PC-3 (cell line): ENCODE data around the gene ZNF574. TPM values are rescaled to one million over a fixed set of nuclear protein-coding genes. Genes with fewer than 3 reads are reported as not detected.
"Not testable (repeated sequence)": the region's sequence is repeated elsewhere in the genome, so short reads cannot be mapped to it uniquely, and the experiment has no call there.

ENCODE experiments used
- ATAC-seq: fragments of 200-7000 bp; cut with Tn5 transposase; 2 replicates; pipeline ENCODE4 v1.9.1; 2020; ENCODE audit warnings: mild to moderate bottlenecking, moderate library complexity
- BruUV-seq: library from RNA; stranded (reverse); fragments of 400-500 nt; replicated peaks from 2 replicates; lab custom pipeline; 2021; lab: Mats Ljungman, UMichigan
- CTCF ChIA-PET: fragments of 300-600 bp; sonication (Branson Sonifier 250); formaldehyde crosslinking; loops from one replicate; lab custom pipeline; 2022; ENCODE audit warnings: antibody characterized with exemption; lab: Charles Lee
- POLR2A ChIA-PET: fragments of 300-600 bp; sonication (Branson Sonifier 250); formaldehyde crosslinking; loops from one replicate; lab custom pipeline; 2022; ENCODE audit warnings: antibody characterized with exemption; ENCODE audit not compliant: unreplicated experiment; lab: Charles Lee
- DNase-seq: peaks from one replicate; pipeline ENCODE4 v3.0.0-alpha.2; 2015
- H2AFZ ChIP-seq: fragments of 300-600 bp; sonication (generic); 2 replicates; pipeline ENCODE4 v1.6.0; 2016; ENCODE audit warnings: antibody characterized with exemption, low read length
- H3F3A ChIP-seq: fragments of 300-600 bp; sonication (generic); one replicate; pipeline ENCODE4 v1.6.0; 2017; ENCODE audit warnings: antibody characterized with exemption, low read length, control low read depth, mild to moderate bottlenecking; ENCODE audit not compliant: unreplicated experiment
- H3K27ac ChIP-seq: fragments of 300-600 bp; sonication (generic); 2 replicates; pipeline ENCODE4 v1.5.1; 2016; ENCODE audit warnings: mild to moderate bottlenecking, low read length
- H3K27me3 ChIP-seq: fragments of 300-600 bp; sonication (generic); 2 replicates; pipeline ENCODE4 v1.6.1; 2016; ENCODE audit warnings: low read length, mixed read lengths
- H3K36me3 ChIP-seq: fragments of 300-600 bp; sonication (generic); 2 replicates; pipeline ENCODE4 v1.6.1; 2016; ENCODE audit warnings: low read depth, mixed run types, low read length, mixed read lengths
- H3K4me1 ChIP-seq: fragments of 300-600 bp; sonication (generic); 2 replicates; pipeline ENCODE4 v1.5.1; 2016; ENCODE audit warnings: low read length; ENCODE audit not compliant: insufficient read depth
- H3K4me2 ChIP-seq: fragments of 300-600 bp; sonication (generic); 2 replicates; pipeline ENCODE4 v1.6.0; 2016; ENCODE audit warnings: low read length
- H3K4me3 ChIP-seq: fragments of 300-600 bp; sonication (generic); 2 replicates; pipeline ENCODE4 v1.5.1; 2016; ENCODE audit warnings: mild to moderate bottlenecking, low read length, mixed read lengths
- H3K79me2 ChIP-seq: fragments of 300-600 bp; sonication (generic); 2 replicates; pipeline ENCODE4 v1.6.1; 2017; ENCODE audit warnings: low read length, mixed read lengths
- H3K9ac ChIP-seq: fragments of 300-600 bp; sonication (generic); 2 replicates; pipeline ENCODE4 v1.6.0; 2016; ENCODE audit warnings: mild to moderate bottlenecking, low read length
- H3K9me2 ChIP-seq: fragments of 300-600 bp; sonication (generic); replicated peaks from 2 replicates; pipeline ENCODE4 v1.6.1; 2016; ENCODE audit warnings: mixed run types, low read length, mixed read lengths
- H3K9me3 ChIP-seq: fragments of 300-600 bp; sonication (generic); 2 replicates; pipeline ENCODE4 v1.6.1; 2016; ENCODE audit warnings: low read length, mixed read lengths
- H4K20me1 ChIP-seq: fragments of 300-600 bp; sonication (generic); 2 replicates; pipeline ENCODE4 v1.6.1; 2016; ENCODE audit warnings: low read length, mixed read lengths
- EZH2 ChIP-seq: fragments of 300-600 bp; sonication (generic); IDR thresholded peaks from one replicate; pipeline ENCODE4 v1.6.1; 2017; ENCODE audit warnings: antibody characterized with exemption, mild to moderate bottlenecking, low read length; ENCODE audit not compliant: unreplicated experiment
- EZH2phosphoT487 ChIP-seq: fragments of 300-600 bp; sonication (generic); IDR thresholded peaks from 2 replicates; pipeline ENCODE4 v1.6.1; 2018; ENCODE audit warnings: mild to moderate bottlenecking, antibody characterized with exemption, low read length, borderline replicate concordance
- intact Hi-C: fragments of 100-400 bp; cut with micrococcal nuclease; formaldehyde crosslinking; loops from 2 replicates; pipeline ENCODE4 v1.9.0; 2023
- total RNA-seq: library from RNA; depleted of rRNA; stranded (reverse); fragments of >200 nt; gene quantifications from 2 replicates; pipeline ENCODE4 v1.2.3, GENCODE V29; 2014
- TF ChIP-seq, protein P1 (sequence below): fragments of 300-600 bp; sonication (generic); conservative IDR thresholded peaks from 2 replicates; pipeline ENCODE4 v1.5.1; 2017; ENCODE audit warnings: antibody characterized with exemption, low read depth, mild to moderate bottlenecking, low read length

Gene ZNF574
- total RNA-seq, 1 experiment from 2014 or later, result 14.4 TPM

DNA sequence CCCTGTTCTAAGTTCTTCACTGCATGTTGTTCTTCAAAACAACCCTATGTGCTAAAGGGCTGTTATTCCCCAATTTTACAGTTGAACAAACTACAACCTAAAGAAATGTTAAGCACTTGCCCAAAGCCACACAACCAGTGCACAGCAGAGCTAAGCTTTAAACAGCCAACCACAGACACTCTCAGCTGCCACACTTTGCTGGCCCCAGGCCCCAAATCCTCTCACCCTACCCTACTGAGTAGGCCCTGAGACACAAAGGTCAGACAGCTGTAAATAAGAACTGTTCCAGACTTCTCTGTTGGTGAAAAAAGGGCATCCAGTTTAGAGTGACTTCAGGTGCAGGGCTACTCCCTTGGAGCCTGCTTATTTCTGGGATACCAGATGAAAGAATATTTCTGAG, 35.9 kb upstream of the ZNF574 start:
- no TSS peak for BruUV-seq
- Histone ChIP-seq H3K4me2 (no peak overlapping the region), H3K9ac (no peak overlapping the region), H3K4me1 (no peaks in the 10 kb centered on the region), H3K9me2 (no peaks in the 10 kb centered on the region), H4K20me1 (no peaks in the 10 kb centered on the region), H3K27me3 (no peaks in the 10 kb centered on the region), H3K36me3 (no peaks in the 10 kb centered on the region), H3K4me3 (no peak overlapping the region), H3K79me2 (no peaks in the 10 kb centered on the region), H3F3A (no peaks in the 10 kb centered on the region), H2AFZ (no peak overlapping the region), H3K9me3 (no peaks in the 10 kb centered on the region), H3K27ac (no peak overlapping the region)
- intact Hi-C loops, result no loop called here
- POLR2A ChIA-PET, result no interaction called here
- ATAC-seq (no peak), DNase-seq (no peak)
- CTCF ChIA-PET, result no interaction called here
- TF ChIP-seq EZH2 (no peak), EZH2phosphoT487 (no peak)
- TF ChIP-seq, protein P1, sequence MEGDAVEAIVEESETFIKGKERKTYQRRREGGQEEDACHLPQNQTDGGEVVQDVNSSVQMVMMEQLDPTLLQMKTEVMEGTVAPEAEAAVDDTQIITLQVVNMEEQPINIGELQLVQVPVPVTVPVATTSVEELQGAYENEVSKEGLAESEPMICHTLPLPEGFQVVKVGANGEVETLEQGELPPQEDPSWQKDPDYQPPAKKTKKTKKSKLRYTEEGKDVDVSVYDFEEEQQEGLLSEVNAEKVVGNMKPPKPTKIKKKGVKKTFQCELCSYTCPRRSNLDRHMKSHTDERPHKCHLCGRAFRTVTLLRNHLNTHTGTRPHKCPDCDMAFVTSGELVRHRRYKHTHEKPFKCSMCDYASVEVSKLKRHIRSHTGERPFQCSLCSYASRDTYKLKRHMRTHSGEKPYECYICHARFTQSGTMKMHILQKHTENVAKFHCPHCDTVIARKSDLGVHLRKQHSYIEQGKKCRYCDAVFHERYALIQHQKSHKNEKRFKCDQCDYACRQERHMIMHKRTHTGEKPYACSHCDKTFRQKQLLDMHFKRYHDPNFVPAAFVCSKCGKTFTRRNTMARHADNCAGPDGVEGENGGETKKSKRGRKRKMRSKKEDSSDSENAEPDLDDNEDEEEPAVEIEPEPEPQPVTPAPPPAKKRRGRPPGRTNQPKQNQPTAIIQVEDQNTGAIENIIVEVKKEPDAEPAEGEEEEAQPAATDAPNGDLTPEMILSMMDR, result no peak

DNA sequence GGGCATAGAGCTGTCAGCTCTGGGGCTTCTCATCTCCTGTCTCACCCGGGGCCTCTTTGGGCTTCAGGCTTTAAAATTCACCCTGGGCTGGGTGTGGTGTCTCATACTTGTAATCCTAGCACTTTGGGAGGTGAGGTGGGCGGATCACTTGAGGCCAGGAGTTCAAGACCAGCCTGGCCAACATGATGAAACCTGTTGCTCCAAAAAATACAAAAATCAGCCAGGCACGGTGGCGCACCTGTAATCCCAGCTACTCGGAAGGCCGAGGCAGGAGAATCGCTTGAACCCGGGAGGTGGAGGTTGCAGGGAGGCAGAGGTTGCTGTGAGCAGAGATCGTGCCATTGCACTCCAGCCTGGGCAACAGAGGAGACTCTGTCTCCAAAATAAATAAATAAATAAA, 35.5 kb upstream of the ZNF574 start:
- CTCF ChIA-PET, DNase-seq, H3K4me3 ChIP-seq, ATAC-seq, H4K20me1 ChIP-seq, H3K79me2 ChIP-seq, H3K9ac ChIP-seq, H3F3A ChIP-seq, H3K9me3 ChIP-seq, H3K27ac ChIP-seq, H2AFZ ChIP-seq, BruUV-seq, H3K27me3 ChIP-seq, H3K4me1 ChIP-seq, H3K9me2 ChIP-seq, intact Hi-C loops, H3K36me3 ChIP-seq, H3K4me2 ChIP-seq, POLR2A ChIA-PET: not testable (repeated sequence)

DNA sequence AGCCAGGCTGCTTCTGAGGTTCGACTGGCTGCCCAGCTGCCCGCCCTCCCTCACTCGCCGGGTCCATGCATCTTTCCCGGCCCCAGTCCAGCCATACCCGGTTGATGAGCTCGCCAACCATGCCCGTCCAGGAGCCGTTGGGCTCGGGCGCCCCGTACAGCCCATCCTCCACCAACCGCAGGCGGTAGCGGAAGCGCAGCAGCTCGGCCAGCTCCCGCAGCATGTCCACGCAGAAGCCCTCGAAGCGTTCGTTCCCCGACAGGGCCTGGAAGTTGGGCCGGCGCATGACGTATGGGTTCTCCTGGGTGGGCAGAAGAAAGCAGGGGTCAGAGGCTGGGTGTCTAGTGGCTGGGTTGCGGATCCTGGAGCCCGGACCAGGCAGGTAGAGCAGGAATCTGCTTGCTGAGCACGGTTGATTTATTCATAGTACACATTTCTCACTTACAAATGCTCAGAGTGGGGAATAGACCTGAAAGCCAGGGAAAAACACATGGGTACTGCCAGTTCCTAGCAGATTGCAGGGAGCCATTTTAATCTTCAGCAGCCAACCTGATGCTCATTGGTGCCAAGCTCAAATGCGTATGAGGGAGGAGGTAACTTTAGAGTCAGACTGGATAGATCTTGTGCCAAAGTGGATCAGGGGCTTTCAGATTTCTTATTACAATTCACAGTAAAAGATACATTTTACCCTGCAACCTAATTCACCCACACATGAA, 33.4 kb upstream of the ZNF574 start:
- POLR2A ChIA-PET, result no interaction called here
- no peak for ATAC-seq

More for the DNA sequence above, 33.4 kb upstream of the ZNF574 start:
- CTCF ChIA-PET, result no interaction called here
- H3K4me2 ChIP-seq, result no peak overlapping the region
- no peak overlapping the region for H2AFZ ChIP-seq
- intact Hi-C loops, result no loop called here
- TF ChIP-seq EZH2, result no peak
- TF ChIP-seq EZH2phosphoT487, result no peak
- TF ChIP-seq, protein P1, result no peak
- no peak overlapping the region for H3K9ac ChIP-seq
- BruUV-seq, result no TSS peak
- no peak overlapping the region for H3K4me3 ChIP-seq
- no peak overlapping the region for H3K27ac ChIP-seq
- H3K9me2 ChIP-seq, result no peaks in the 10 kb centered on the region
- no peaks in the 10 kb centered on the region for H3K79me2 ChIP-seq
- H3K9me3 ChIP-seq, result no peaks in the 10 kb centered on the region
- H4K20me1 ChIP-seq, result no peaks in the 10 kb centered on the region
- no peak for DNase-seq
- no peaks in the 10 kb centered on the region for H3K4me1 ChIP-seq
- no peaks in the 10 kb centered on the region for H3K36me3 ChIP-seq
- no peaks in the 10 kb centered on the region for H3K27me3 ChIP-seq
- no peaks in the 10 kb centered on the region for H3F3A ChIP-seq
